Kidney (tissue), 14 donors: ENCODE measurements around the gene TMEM94. TPM values are rescaled to one million over a fixed set of nuclear protein-coding genes. Genes with fewer than 3 reads are reported as not detected.

Experiments used
- DNase-seq, 5 donors: peaks; one replicate each; pipeline ENCODE4 v3.0.0-alpha.2; 2013 to 2020
- FAIRE-seq: peaks from 2 replicates; lab custom pipeline; 2012; peaks lifted over from hg19 to GRCh38; lab: Jason Lieb, UNC
- H3K27ac ChIP-seq, 2 donors: one replicate each; pipeline ENCODE4 v1.7.0; 2013; ENCODE audit warnings: low read depth in 2 of 2, low read length in 2 of 2, inconsistent platforms in 1 of 2
- H3K27me3 ChIP-seq: one replicate; pipeline ENCODE4 v1.7.1; 2013; ENCODE audit warnings: low read length, inconsistent platforms; ENCODE audit not compliant: control insufficient read depth, insufficient read depth
- H3K36me3 ChIP-seq, 3 donors: one replicate each; pipeline versions ENCODE4 v1.7.0 to v1.7.1; 2013; ENCODE audit warnings: low read length in 3 of 3, control low read depth in 1 of 3, inconsistent platforms in 1 of 3; ENCODE audit not compliant: insufficient read depth in 3 of 3, control insufficient read depth in 2 of 3
- H3K4me1 ChIP-seq, 3 donors: one replicate each; pipeline versions ENCODE4 v1.7.0 to v1.7.1; 2013; ENCODE audit warnings: low read length in 3 of 3, inconsistent platforms in 1 of 3, low read depth in 1 of 3; ENCODE audit not compliant: control insufficient read depth in 2 of 3, insufficient read depth in 2 of 3
- H3K4me3 ChIP-seq, 3 donors: one replicate each; pipeline versions ENCODE4 v1.7.0 to v1.8.1; 2013; ENCODE audit warnings: low read length in 3 of 3, control low read depth in 1 of 3, inconsistent platforms in 1 of 3
- H3K9ac ChIP-seq, 3 donors: one replicate each; pipeline versions ENCODE4 v1.7.0 to v1.7.1; 2013; ENCODE audit warnings: low read length in 3 of 3, control low read depth in 1 of 3, inconsistent platforms in 1 of 3
- H3K9me3 ChIP-seq, 3 donors: one replicate each; pipeline versions ENCODE4 v1.7.0 to v1.7.1; 2013; ENCODE audit warnings: low read length in 3 of 3, control low read depth in 1 of 3, inconsistent platforms in 1 of 3; ENCODE audit not compliant: control insufficient read depth in 2 of 3, insufficient read depth in 1 of 3
- CTCF ChIP-seq: IDR thresholded peaks from 3 replicates; pipeline ENCODE4 v1.5.1; 2012; ENCODE audit warnings: mild to moderate bottlenecking, moderate library complexity, borderline replicate concordance; ENCODE audit not compliant: insufficient read depth; ENCODE audit errors: extremely low read depth
- intact Hi-C: fragments of 100-400 bp; cut with DNase I; formaldehyde crosslinking; loops from one replicate; pipeline ENCODE4 v1.11.1; 2022
- polyA plus RNA-seq: library from polyadenylated mRNA; stranded (reverse); fragments of 350-450 nt; fragmentation: Illumina TruSeq; extraction: RNeasy Lipid Tissue Mini Kit (QIAGEN cat#74804); gene quantifications from one replicate; pipeline ENCODE4 v1.2.3, GENCODE V29; 2014; ENCODE audit warnings: low read depth, low replicate concordance; ENCODE audit not compliant: insufficient read depth
- total RNA-seq: library from RNA; stranded (reverse); fragmentation: NEBNext Ultra II Directional; extraction: Animal tissue kit (Norgen Biotek cat#: 25700); gene quantifications from one replicate; pipeline ENCODE4 v1.2.1, GENCODE V29; 2021
- donor health status: control.
- donor health status: control.
- donor health status: control.
- donor health status: control.
- donor health status: control.
- donor health status: DM: yes; HTN: yes; CAD: no.
- donor health status: Normal renal cell carcinoma (clear cell type).

Gene TMEM94
- total and polyA plus RNA-seq, 2 donors from 2014 or later, result 49.6 to 82.6 TPM

- TF ChIP-seq CTCF, result no peak
- Histone ChIP-seq H3K27me3 (no peaks in the 10 kb centered on the region), H3K4me3 (peak overlapping the region in 2 of 3 donors; percentile 18 to 86), H3K9me3 (no peaks in the 10 kb centered on the region), H3K4me1 (peaks cover 0 to 42% (median 33%) of the 10 kb centered on the region in 3 donors), H3K9ac (peak overlapping the region in 1 of 3 donors; percentile 95), H3K27ac (peak overlapping the region; percentile 32 to 89), H3K36me3 (peaks cover 2 to 21% (median 3%) of the 10 kb centered on the region in 3 donors)
- DNase-seq (peak; percentile 44 to 88 (median 73)), FAIRE-seq (no peak)
- intact Hi-C loops, result no loop called here
Measured at GRCh38 chr17:75511610-75512575, 55.5 kb downstream of the TMEM94 start.

GRCh38 chr17:75512926-75513640 lies 56.6 kb downstream of the TMEM94 start:
- Histone ChIP-seq H3K4me3 (peak overlapping the region; percentile 16 to 86 (median 81)), H3K9me3 (no peaks in the 10 kb centered on the region), H3K27ac (peak overlapping the region in 1 of 2 donors; percentile 89), H3K36me3 (peaks cover 0 to 17% (median 2%) of the 10 kb centered on the region in 3 donors), H3K27me3 (no peaks in the 10 kb centered on the region), H3K4me1 (peaks cover 0 to 47% (median 40%) of the 10 kb centered on the region in 3 donors), H3K9ac (peak overlapping the region in 1 of 3 donors; percentile 95)
- FAIRE-seq (no peak), DNase-seq (peak in 1 of 5 donors; percentile 49)
- intact Hi-C loops, result no loop called here
- TF ChIP-seq CTCF, result no peak

- Histone ChIP-seq H3K36me3 (peaks cover 0 to 21% (median 2%) of the 10 kb centered on the region in 3 donors), H3K9me3 (no peaks in the 10 kb centered on the region), H3K4me3 (peak overlapping the region in 2 of 3 donors; percentile 81 to 86), H3K27ac (peak overlapping the region; percentile 89), H3K27me3 (no peaks in the 10 kb centered on the region), H3K4me1 (peaks cover 0 to 41% (median 39%) of the 10 kb centered on the region in 3 donors), H3K9ac (peak overlapping the region in 2 of 3 donors; percentile 61 to 95)
- DNase-seq (peak in 2 of 5 donors; percentile 58 to 75), FAIRE-seq (no peak)
- intact Hi-C loops, result no loop called here
- no peak for TF ChIP-seq CTCF
Measured at GRCh38 chr17:75513641-75514000, 57.2 kb downstream of the TMEM94 start.
